Measurements from ENCODE around the gene SH3RF3. TPM values are rescaled to one million over a fixed set of nuclear protein-coding genes. Genes with fewer than 3 reads are reported as not detected.

SH3RF3 gene
- total and polyA plus RNA-seq, 2 of the 13 experiments (the other 11 are each of a cell fraction or from before 2014, with no cell fraction given): 0.04 TPM; not detected in 1

DNA sequence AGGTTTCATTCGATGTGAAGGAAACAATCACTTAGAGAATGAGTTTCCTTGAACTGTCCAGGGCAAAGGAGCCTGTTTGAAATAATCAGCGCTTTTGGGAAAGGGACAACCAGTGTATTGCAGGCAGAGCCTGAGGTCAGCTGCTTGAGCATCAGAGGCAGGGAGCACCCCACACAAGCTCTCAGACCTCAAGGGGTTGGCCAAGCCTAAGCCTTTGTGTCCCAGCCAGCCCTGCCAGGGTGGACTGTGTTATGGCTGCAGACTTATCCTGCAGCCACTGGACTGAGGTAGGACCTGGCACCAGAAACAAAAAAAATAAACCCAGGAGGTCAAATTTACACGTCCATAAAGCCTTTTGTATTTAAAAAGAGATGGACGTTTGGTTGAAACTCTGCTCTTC, 256.5 kb downstream of the SH3RF3 start (continued):
- TF ChIP-seq RBM39 (IDR thresholded peaks at IDR 0.05; ENCODE audit: low read depth, low read length, poor library complexity, severe bottlenecking) (no peak), MAZ (IDR thresholded peaks at IDR 0.05; ENCODE audit: borderline replicate concordance, low read depth, low read length) (no peak), MAZ (CRISPR knock-in tag; IDR thresholded peaks at IDR 0.05; ENCODE audit: low read depth) (no peak), POLR2A (IDR thresholded peaks at IDR 0.05; ENCODE audit: insufficient read depth in 1 of 2, low read depth in 2 of 2, low read length in 2 of 2) (no peak), ZNF737 (CRISPR knock-in tag; IDR thresholded peaks at IDR 0.05; ENCODE audit: borderline replicate concordance) (no peak), HOXA5 (CRISPR knock-in tag; IDR thresholded peaks at IDR 0.05) (no peak), RXRA (CRISPR knock-in tag; IDR thresholded peaks at IDR 0.05) (no peak), SNRNP70 (IDR thresholded peaks at IDR 0.05; ENCODE audit: low read depth, low read length) (no peak), ZKSCAN8 (CRISPR knock-in tag; IDR thresholded peaks at IDR 0.05; ENCODE audit: borderline replicate concordance) (no peak)
- TF ChIP-seq, protein P1, sequence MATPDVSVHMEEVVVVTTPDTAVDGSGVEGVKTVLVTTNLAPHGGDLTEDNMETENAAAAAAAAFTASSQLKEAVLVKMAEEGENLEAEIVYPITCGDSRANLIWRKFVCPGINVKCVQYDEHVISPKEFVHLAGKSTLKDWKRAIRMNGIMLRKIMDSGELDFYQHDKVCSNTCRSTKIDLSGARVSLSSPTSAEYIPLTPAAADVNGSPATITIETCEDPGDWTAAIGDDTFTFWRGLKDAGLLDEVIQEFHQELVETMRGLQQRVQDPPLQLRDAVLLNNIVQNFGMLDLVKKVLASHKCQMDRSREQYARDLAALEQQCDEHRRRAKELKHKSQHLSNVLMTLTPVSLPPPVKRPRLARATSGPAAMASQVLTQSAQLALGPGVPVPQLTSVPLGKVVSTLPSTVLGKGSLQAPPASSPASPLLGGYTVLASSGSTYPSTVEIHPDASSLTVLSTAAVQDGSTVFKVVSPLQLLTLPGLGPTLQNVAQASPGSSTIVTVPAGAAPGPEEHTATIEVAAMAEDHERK (CRISPR knock-in tag; IDR thresholded peaks at IDR 0.05; ENCODE audit: low read depth): no peak
- TF ChIP-seq, protein P2, sequence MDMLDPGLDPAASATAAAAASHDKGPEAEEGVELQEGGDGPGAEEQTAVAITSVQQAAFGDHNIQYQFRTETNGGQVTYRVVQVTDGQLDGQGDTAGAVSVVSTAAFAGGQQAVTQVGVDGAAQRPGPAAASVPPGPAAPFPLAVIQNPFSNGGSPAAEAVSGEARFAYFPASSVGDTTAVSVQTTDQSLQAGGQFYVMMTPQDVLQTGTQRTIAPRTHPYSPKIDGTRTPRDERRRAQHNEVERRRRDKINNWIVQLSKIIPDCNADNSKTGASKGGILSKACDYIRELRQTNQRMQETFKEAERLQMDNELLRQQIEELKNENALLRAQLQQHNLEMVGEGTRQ (IDR thresholded peaks at IDR 0.05; ENCODE audit: low read depth, low read length): no peak
- TF ChIP-seq, protein P2 (CRISPR knock-in tag; IDR thresholded peaks at IDR 0.05; ENCODE audit: borderline replicate concordance): no peak
